ENCODE results near the gene TOGARAM1. TPM values are rescaled to one million over a fixed set of nuclear protein-coding genes. Genes with fewer than 3 reads are reported as not detected.

TOGARAM1 gene
- polyA plus RNA-seq, 2 donors, result 3.0 to 3.1 TPM

GRCh38 chr14:44945264-44945663, 16.7 kb upstream of the TOGARAM1 start:
- Histone ChIP-seq H3K4me1 (ENCODE audit: control insufficient read depth in 2 of 2, insufficient read depth in 2 of 2, low read length in 1 of 2) (no peaks in the 10 kb centered on the region), H3K4me3 (ENCODE audit: low read depth in 1 of 2, low read length in 2 of 2) (no peak overlapping the region), H3K27ac (ENCODE audit: low read depth in 2 of 2, low read length in 1 of 2) (no peak overlapping the region), H3K36me3 (ENCODE audit: control insufficient read depth in 2 of 2, insufficient read depth in 2 of 2, low read length in 1 of 2) (peaks cover 0 to 8% of the 10 kb centered on the region in 2 donors), H3K27me3 (ENCODE audit: control insufficient read depth in 1 of 2, insufficient read depth in 2 of 2, low read length in 2 of 2) (no peaks in the 10 kb centered on the region), H3K9me3 (ENCODE audit: control insufficient read depth in 2 of 2, insufficient read depth in 1 of 2, low read depth in 1 of 2, low read length in 1 of 2) (no peaks in the 10 kb centered on the region)
- WGBS, 2 donors, result 48 to 54% methylated on average over 4 of the region's 4 CpGs

GRCh38 chr14:44951051-44951450, 10.9 kb upstream of the TOGARAM1 start:
- Histone ChIP-seq H3K27ac (ENCODE audit: low read depth in 2 of 2, low read length in 1 of 2) (no peak overlapping the region), H3K9me3 (ENCODE audit: control insufficient read depth in 2 of 2, insufficient read depth in 1 of 2, low read depth in 1 of 2, low read length in 1 of 2) (no peaks in the 10 kb centered on the region)
- 84 to 88% methylated on average over 2 of the region's 2 CpGs for WGBS, 2 donors

GRCh38 chr14:44952391-44953110, 9.4 kb upstream of the TOGARAM1 start:
- H3K4me3 ChIP-seq (ENCODE audit: low read depth in 1 of 2, low read length in 2 of 2), result no peak overlapping the region
- H3K27ac ChIP-seq (ENCODE audit: low read depth in 2 of 2, low read length in 1 of 2), result no peak overlapping the region
- H3K27me3 ChIP-seq (ENCODE audit: control insufficient read depth in 1 of 2, insufficient read depth in 2 of 2, low read length in 2 of 2), result no peaks in the 10 kb centered on the region
- peaks cover 0 to 2% of the 10 kb centered on the region in 2 donors for H3K4me1 ChIP-seq (ENCODE audit: control insufficient read depth in 2 of 2, insufficient read depth in 2 of 2, low read length in 1 of 2)
- no peaks in the 10 kb centered on the region for H3K36me3 ChIP-seq (ENCODE audit: control insufficient read depth in 2 of 2, insufficient read depth in 2 of 2, low read length in 1 of 2)
- no peaks in the 10 kb centered on the region for H3K9me3 ChIP-seq (ENCODE audit: control insufficient read depth in 2 of 2, insufficient read depth in 1 of 2, low read depth in 1 of 2, low read length in 1 of 2)
- WGBS, 2 donors, result 86 to 87% methylated on average over 4 of the region's 4 CpGs

More at GRCh38 chr14:44951051-44951450, 10.9 kb upstream of the TOGARAM1 start:
- peaks cover 0 to 2% of the 10 kb centered on the region in 2 donors for H3K4me1 ChIP-seq (ENCODE audit: control insufficient read depth in 2 of 2, insufficient read depth in 2 of 2, low read length in 1 of 2)
- H3K27me3 ChIP-seq (ENCODE audit: control insufficient read depth in 1 of 2, insufficient read depth in 2 of 2, low read length in 2 of 2), result no peaks in the 10 kb centered on the region
- H3K36me3 ChIP-seq (ENCODE audit: control insufficient read depth in 2 of 2, insufficient read depth in 2 of 2, low read length in 1 of 2), result no peaks in the 10 kb centered on the region
- no peak overlapping the region for H3K4me3 ChIP-seq (ENCODE audit: low read depth in 1 of 2, low read length in 2 of 2)

DNA sequence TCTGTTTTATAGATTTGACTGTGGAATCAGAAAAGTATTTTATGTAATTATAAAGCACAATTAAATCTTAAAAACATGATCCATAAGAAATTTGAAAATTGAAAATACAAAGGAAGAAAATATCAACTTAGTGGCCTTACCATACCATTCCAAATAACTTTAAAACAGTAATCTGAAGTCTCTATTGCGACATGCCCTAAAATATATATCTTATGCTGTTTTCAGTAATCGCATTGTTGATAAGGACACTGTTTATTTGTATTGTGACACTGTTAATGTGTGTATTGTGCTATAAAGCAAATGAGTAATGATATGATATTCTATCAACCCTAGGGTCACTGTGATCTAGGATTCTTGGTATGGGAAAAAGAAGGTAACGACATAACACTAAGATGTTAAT, 7.2 kb upstream of the TOGARAM1 start:
- H3K36me3 ChIP-seq (ENCODE audit: control insufficient read depth in 2 of 2, insufficient read depth in 2 of 2, low read length in 1 of 2), result no peaks in the 10 kb centered on the region
- H3K27me3 ChIP-seq (ENCODE audit: control insufficient read depth in 1 of 2, insufficient read depth in 2 of 2, low read length in 2 of 2), result no peaks in the 10 kb centered on the region
- no peaks in the 10 kb centered on the region for H3K9me3 ChIP-seq (ENCODE audit: control insufficient read depth in 2 of 2, insufficient read depth in 1 of 2, low read depth in 1 of 2, low read length in 1 of 2)
- 85 to 97% methylated on average over 3 of the region's 3 CpGs for WGBS, 2 donors
- H3K4me3 ChIP-seq (ENCODE audit: low read depth in 1 of 2, low read length in 2 of 2), result no peak overlapping the region
- peaks cover 0 to 2% of the 10 kb centered on the region in 2 donors for H3K4me1 ChIP-seq (ENCODE audit: control insufficient read depth in 2 of 2, insufficient read depth in 2 of 2, low read length in 1 of 2)
- H3K27ac ChIP-seq (ENCODE audit: low read depth in 2 of 2, low read length in 1 of 2), result no peak overlapping the region

- 67 to 86% methylated on average over 3 of the region's 3 CpGs for WGBS, 2 donors
Measured at GRCh38 chr14:44955528-44955927, 6.5 kb upstream of the TOGARAM1 start.

GRCh38 chr14:44956866-44957265, 5.1 kb upstream of the TOGARAM1 start:
- Histone ChIP-seq H3K36me3 (ENCODE audit: control insufficient read depth in 2 of 2, insufficient read depth in 2 of 2, low read length in 1 of 2) (no peaks in the 10 kb centered on the region), H3K27me3 (ENCODE audit: control insufficient read depth in 1 of 2, insufficient read depth in 2 of 2, low read length in 2 of 2) (no peaks in the 10 kb centered on the region), H3K27ac (ENCODE audit: low read depth in 2 of 2, low read length in 1 of 2) (no peak overlapping the region), H3K4me3 (ENCODE audit: low read depth in 1 of 2, low read length in 2 of 2) (no peak overlapping the region), H3K4me1 (ENCODE audit: control insufficient read depth in 2 of 2, insufficient read depth in 2 of 2, low read length in 1 of 2) (peaks cover 0 to 2% of the 10 kb centered on the region in 2 donors), H3K9me3 (ENCODE audit: control insufficient read depth in 2 of 2, insufficient read depth in 1 of 2, low read depth in 1 of 2, low read length in 1 of 2) (no peaks in the 10 kb centered on the region)
- WGBS, 2 donors, result 98 to 100% methylated on average over 3 of the region's 3 CpGs

More at GRCh38 chr14:44955528-44955927, 6.5 kb upstream of the TOGARAM1 start:
- no peaks in the 10 kb centered on the region for H3K27me3 ChIP-seq (ENCODE audit: control insufficient read depth in 1 of 2, insufficient read depth in 2 of 2, low read length in 2 of 2)
- no peak overlapping the region for H3K4me3 ChIP-seq (ENCODE audit: low read depth in 1 of 2, low read length in 2 of 2)
- H3K9me3 ChIP-seq (ENCODE audit: control insufficient read depth in 2 of 2, insufficient read depth in 1 of 2, low read depth in 1 of 2, low read length in 1 of 2), result no peaks in the 10 kb centered on the region
- no peak overlapping the region for H3K27ac ChIP-seq (ENCODE audit: low read depth in 2 of 2, low read length in 1 of 2)
- H3K4me1 ChIP-seq (ENCODE audit: control insufficient read depth in 2 of 2, insufficient read depth in 2 of 2, low read length in 1 of 2), result peaks cover 0 to 2% of the 10 kb centered on the region in 2 donors
- no peaks in the 10 kb centered on the region for H3K36me3 ChIP-seq (ENCODE audit: control insufficient read depth in 2 of 2, insufficient read depth in 2 of 2, low read length in 1 of 2)

DNA sequence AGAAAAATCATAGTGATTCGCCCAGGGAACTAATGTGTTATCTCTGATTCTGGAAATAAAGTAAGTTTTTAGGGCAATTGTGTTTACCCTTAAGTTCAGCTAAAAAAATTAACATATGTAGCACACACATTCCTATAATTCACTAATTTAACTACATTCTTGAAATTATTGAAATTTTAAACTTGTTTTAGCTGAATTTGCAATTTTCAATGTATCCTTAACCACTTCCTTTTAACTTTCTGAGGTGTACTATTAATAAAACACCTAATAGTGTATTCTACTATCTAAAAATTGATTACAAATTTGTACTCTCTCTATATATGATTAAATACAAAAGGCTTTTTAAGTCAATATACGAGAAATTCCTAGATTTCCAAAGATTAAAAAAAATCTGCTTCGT, 2.5 kb upstream of the TOGARAM1 start:
- 76 to 82% methylated on average over 3 of the region's 3 CpGs for WGBS, 2 donors
- Histone ChIP-seq H3K27me3 (ENCODE audit: control insufficient read depth in 1 of 2, insufficient read depth in 2 of 2, low read length in 2 of 2) (no peaks in the 10 kb centered on the region), H3K4me3 (ENCODE audit: low read depth in 1 of 2, low read length in 2 of 2) (no peak overlapping the region), H3K4me1 (ENCODE audit: control insufficient read depth in 2 of 2, insufficient read depth in 2 of 2, low read length in 1 of 2) (peaks cover 0 to 2% of the 10 kb centered on the region in 2 donors), H3K27ac (ENCODE audit: low read depth in 2 of 2, low read length in 1 of 2) (no peak overlapping the region), H3K36me3 (ENCODE audit: control insufficient read depth in 2 of 2, insufficient read depth in 2 of 2, low read length in 1 of 2) (no peaks in the 10 kb centered on the region), H3K9me3 (ENCODE audit: control insufficient read depth in 2 of 2, insufficient read depth in 1 of 2, low read depth in 1 of 2, low read length in 1 of 2) (no peaks in the 10 kb centered on the region)

DNA sequence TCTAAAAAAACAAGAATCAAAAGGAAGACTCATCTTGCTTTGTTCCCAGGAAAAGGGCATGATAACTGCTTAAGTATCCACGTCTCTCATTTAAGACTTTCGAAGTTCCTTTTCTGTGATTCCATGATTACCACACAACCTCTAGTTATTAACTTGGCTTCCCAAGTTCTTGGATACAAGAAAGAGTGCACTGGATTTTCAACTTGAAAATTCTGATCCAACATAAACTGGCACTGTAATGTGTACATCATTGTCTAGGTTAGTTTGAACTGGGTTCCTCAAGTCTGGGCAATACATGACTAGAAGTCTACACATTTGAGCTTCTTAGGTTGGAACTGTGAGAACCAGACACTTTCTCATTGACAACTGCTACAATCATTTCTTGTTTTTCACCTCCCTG, 1.8 kb upstream of the TOGARAM1 start:
- Histone ChIP-seq H3K4me1 (ENCODE audit: control insufficient read depth in 2 of 2, insufficient read depth in 2 of 2, low read length in 1 of 2) (peaks cover 0 to 2% of the 10 kb centered on the region in 2 donors), H3K27me3 (ENCODE audit: control insufficient read depth in 1 of 2, insufficient read depth in 2 of 2, low read length in 2 of 2) (no peaks in the 10 kb centered on the region), H3K27ac (ENCODE audit: low read depth in 2 of 2, low read length in 1 of 2) (no peak overlapping the region), H3K9me3 (ENCODE audit: control insufficient read depth in 2 of 2, insufficient read depth in 1 of 2, low read depth in 1 of 2, low read length in 1 of 2) (no peaks in the 10 kb centered on the region), H3K36me3 (ENCODE audit: control insufficient read depth in 2 of 2, insufficient read depth in 2 of 2, low read length in 1 of 2) (no peaks in the 10 kb centered on the region), H3K4me3 (ENCODE audit: low read depth in 1 of 2, low read length in 2 of 2) (peak overlapping the region in 1 of 2 donors; percentile 96)
- 38 to 51% methylated on average over 2 of the region's 2 CpGs for WGBS, 2 donors

DNA sequence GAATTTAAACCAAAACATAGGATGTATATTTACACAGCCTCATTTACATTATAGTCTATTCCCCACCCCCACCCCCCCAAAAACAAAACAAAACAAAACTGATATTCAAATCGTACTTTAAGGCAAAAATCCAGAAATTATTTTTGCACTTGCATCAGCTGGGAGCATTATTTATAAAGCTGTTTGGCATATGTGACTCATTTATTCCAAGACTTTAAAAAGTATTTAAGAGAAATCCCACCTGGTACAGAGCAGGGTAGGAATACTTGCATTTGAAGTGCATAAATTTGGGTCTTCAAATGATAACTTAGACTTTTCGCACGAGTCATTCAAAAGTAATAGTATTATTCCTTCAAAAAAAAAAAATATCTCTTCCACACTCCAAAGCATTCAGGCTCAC, 1.3 kb upstream of the TOGARAM1 start:
- H3K9me3 ChIP-seq (ENCODE audit: control insufficient read depth in 2 of 2, insufficient read depth in 1 of 2, low read depth in 1 of 2, low read length in 1 of 2), result no peaks in the 10 kb centered on the region

DNA sequence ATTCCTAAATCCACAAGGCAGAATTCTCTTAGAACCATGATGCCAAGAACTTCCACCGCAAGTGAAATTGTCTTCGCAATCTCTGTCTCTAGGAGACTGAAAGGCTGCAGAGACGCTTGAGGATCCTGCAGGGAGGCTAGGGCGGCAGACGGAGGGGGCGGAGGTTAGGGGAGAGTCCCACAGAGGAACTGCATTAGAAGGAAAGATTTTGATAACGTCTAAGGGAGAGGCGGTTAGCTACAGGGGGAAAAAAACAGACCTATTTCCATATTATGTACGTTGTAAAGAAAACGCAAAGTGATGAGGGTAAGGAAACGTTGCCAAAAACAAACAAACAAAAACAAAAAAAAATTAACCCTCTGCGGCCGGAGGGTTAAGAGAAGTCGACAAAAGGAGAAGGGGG, 838 bp upstream of the TOGARAM1 start:
- no peaks in the 10 kb centered on the region for H3K36me3 ChIP-seq (ENCODE audit: control insufficient read depth in 2 of 2, insufficient read depth in 2 of 2, low read length in 1 of 2)
- peak overlapping the region; percentile 95 to 96 for H3K4me3 ChIP-seq (ENCODE audit: low read depth in 1 of 2, low read length in 2 of 2)
- no peaks in the 10 kb centered on the region for H3K9me3 ChIP-seq (ENCODE audit: control insufficient read depth in 2 of 2, insufficient read depth in 1 of 2, low read depth in 1 of 2, low read length in 1 of 2)
- H3K27ac ChIP-seq (ENCODE audit: low read depth in 2 of 2, low read length in 1 of 2), result peak overlapping the region; percentile 97 to 100
- no peaks in the 10 kb centered on the region for H3K4me1 ChIP-seq (ENCODE audit: control insufficient read depth in 2 of 2, insufficient read depth in 2 of 2, low read length in 1 of 2)
- no peaks in the 10 kb centered on the region for H3K27me3 ChIP-seq (ENCODE audit: control insufficient read depth in 1 of 2, insufficient read depth in 2 of 2, low read length in 2 of 2)
- whole genome bisulfite sequencing, 2 donors, result 0% methylated on average over 14 of the region's 14 CpGs

More for the DNA sequence above, 1.3 kb upstream of the TOGARAM1 start:
- Histone ChIP-seq H3K4me3 (ENCODE audit: low read depth in 1 of 2, low read length in 2 of 2) (peak overlapping the region; percentile 95 to 96), H3K27ac (ENCODE audit: low read depth in 2 of 2, low read length in 1 of 2) (peak overlapping the region in 1 of 2 donors; percentile 97), H3K27me3 (ENCODE audit: control insufficient read depth in 1 of 2, insufficient read depth in 2 of 2, low read length in 2 of 2) (no peaks in the 10 kb centered on the region), H3K4me1 (ENCODE audit: control insufficient read depth in 2 of 2, insufficient read depth in 2 of 2, low read length in 1 of 2) (peaks cover 0 to under 1% of the 10 kb centered on the region in 2 donors), H3K36me3 (ENCODE audit: control insufficient read depth in 2 of 2, insufficient read depth in 2 of 2, low read length in 1 of 2) (no peaks in the 10 kb centered on the region)
- WGBS, 2 donors, result 2 to 3% methylated on average over 3 of the region's 3 CpGs
